ENCODE data around the gene FADS2.

The FADS2 gene

DNA sequence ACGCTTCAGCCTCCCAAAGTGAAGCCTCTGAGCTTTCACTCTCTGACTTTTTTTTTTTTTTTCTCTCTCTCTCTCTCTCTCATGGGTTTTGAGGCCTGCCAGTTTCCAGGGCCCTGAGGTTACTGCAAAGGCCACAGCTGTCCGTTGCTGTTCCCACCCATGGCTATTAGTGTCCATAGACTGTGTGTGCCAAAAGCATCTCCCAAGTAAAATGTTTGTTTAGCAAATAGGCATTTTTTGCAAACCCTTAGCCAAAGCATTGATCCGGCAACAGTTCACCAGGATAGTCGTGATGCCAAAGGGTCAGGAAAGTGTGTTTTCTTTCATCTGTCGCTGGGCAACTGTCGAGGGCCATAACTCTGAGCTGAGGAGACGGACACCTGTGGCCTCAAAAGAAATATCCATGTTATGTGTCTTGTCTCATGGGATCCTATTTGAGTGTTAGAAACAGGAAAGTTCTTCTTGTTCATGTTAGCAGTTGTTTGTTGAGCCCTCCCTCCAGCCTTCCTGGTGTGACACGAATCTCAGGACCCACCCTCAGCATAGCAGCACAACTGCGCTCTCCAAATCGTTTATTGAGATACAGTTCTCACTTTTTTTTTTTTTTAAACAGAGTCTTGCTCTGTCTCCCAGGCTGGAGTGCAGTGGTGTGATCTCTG lies 18.4 kb downstream of the FADS2 start:
- DNase-seq (ENCODE audit: low read depth in 3 of 3) = no peak

- DNase-seq (ENCODE audit: low read depth in 3 of 3) = no peak
Measured at GRCh38 chr11:61847914-61848581, 19.9 kb downstream of the FADS2 start.

GRCh38 chr11:61848631-61849030 lies 20.5 kb downstream of the FADS2 start:
- DNase-seq (ENCODE audit: low read depth in 3 of 3) = no peak

- no peak for DNase-seq (ENCODE audit: low read depth in 3 of 3)
Measured at GRCh38 chr11:61850687-61851086, 22.6 kb downstream of the FADS2 start.

GRCh38 chr11:61851113-61851899 lies 23.2 kb downstream of the FADS2 start:
- DNase-seq (ENCODE audit: low read depth in 3 of 3) = no peak

DNA sequence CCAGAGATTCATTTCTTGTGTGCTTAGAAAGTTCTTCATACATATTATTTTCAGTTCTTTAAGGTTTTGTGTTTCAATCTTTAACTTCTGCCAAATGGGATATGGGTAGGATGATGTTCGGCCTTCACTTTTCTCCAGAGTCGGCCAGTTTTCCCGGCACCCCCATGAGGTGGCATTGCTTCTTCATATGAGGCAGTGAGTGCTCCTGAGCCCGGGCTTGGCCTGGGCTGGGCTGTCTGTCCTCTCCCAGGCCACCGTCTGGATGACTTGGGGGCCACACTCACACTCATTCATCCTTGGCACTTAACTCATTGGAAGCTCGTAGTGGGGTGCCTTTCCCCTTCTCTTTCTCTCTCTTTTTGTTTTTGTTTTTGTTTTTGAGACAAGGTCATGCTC lies 23.8 kb downstream of the FADS2 start:
- DNase-seq (ENCODE audit: low read depth in 3 of 3) = no peak

DNA sequence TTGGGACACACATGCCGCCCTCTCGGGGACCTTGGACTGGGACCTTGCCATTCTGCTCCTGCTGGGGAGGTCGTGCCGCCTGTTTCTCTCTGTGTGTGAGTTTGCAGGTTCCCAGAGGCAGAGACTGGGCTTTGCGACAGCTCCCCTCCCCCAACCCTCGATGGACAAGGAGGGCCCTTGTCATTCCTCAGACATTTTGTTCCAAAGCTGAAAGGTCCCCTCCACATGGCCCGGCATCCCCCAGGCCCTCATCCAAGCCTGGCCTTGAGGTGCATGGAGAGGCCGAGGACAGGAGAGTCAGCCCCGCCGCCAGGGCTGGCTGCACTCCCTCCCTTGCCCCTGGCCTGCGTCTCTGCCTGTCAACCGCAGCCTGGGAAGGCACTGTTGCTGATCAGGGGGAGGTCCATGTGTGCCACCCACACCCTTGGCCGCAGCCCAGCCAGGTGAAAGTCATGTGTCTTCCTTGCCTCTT lies 25.6 kb downstream of the FADS2 start:
- no peak for DNase-seq (ENCODE audit: low read depth in 3 of 3)

- no peak for DNase-seq (ENCODE audit: low read depth in 3 of 3)
Measured at GRCh38 chr11:61854206-61854895, 26.3 kb downstream of the FADS2 start.

DNA sequence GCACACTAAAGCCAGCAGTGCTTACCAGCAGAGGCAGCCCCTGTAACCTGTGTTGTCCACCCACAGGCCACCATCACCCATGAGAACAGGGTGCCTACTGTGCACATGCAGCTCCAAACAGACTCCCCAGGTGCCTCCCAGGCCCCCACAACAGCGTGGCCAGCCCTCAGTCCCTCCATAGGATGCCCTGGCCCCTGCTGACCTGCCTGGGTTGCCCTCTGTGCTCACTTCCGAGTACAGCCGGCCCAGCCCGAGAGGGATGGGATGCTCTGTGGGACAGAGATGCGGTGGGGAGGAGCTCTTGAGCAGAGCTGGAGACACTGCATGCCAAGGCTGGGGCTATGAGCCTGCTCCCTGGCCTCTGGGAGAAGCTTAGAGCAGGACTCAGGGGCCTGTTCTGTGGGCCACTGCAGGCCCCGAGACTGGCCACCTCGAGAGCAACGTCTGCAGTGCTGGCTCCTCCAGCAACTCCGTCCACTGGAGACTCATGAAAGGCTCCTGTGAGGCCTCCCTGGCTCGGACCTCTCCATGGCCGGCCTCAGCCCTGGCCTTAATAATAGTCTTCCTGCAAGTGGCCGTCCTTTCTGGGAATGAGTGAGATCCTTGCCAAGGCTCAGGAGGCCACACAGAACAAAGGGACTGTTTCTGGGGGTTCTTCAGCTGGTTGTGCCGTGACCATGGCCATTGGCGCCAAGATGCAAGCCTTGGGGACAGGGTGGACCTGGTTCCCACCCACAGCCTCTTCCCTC lies 27.0 kb downstream of the FADS2 start:
- DNase-seq (ENCODE audit: low read depth in 3 of 3) = no peak

GRCh38 chr11:61855939-61856680 lies 28.0 kb downstream of the FADS2 start:
- DNase-seq (ENCODE audit: low read depth in 3 of 3) = no peak

- DNase-seq (ENCODE audit: low read depth in 3 of 3) = no peak
Measured at GRCh38 chr11:61860054-61860903, 32.2 kb downstream of the FADS2 start.

- no peak for DNase-seq (ENCODE audit: low read depth in 3 of 3)
Measured at GRCh38 chr11:61861634-61862033, 33.5 kb downstream of the FADS2 start.

DNA sequence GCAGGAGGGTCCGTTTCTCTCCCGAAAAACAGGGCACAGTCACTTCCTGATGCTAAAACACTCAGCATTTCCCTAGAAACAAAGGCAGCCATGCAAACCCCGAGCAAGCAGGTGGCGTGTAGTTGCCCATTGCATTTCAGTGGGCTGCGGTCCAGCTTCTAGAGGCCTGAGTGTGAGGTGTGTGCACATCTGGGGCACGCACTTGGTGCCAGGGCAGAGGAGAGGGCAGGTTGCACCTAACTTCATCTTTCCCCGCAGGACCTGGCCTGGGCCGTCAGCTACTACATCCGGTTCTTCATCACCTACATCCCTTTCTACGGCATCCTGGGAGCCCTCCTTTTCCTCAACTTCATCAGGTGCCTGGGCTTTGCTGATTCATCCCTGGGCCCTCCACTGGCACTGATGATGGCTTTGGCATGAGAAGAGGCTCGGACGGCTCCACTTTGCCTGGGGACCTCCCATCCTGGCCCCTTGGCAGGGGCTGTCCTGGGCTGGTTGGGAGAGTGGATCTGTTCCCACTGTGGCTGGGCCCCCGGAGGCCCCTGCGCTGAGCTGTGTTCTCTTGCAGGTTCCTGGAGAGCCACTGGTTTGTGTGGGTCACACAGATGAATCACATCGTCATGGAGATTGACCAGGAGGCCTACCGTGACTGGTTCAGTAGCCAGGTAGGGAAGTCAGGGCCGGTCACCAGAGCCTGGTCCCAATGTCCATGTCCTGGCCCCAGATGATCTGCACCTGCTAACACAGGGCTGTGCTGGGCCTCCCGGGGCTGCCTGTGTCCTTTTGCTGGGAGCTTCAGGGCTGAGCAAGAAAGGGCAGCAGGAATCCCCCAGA lies 34.8 kb downstream of the FADS2 start:
- DNase-seq (ENCODE audit: low read depth in 3 of 3) = no peak

DNA sequence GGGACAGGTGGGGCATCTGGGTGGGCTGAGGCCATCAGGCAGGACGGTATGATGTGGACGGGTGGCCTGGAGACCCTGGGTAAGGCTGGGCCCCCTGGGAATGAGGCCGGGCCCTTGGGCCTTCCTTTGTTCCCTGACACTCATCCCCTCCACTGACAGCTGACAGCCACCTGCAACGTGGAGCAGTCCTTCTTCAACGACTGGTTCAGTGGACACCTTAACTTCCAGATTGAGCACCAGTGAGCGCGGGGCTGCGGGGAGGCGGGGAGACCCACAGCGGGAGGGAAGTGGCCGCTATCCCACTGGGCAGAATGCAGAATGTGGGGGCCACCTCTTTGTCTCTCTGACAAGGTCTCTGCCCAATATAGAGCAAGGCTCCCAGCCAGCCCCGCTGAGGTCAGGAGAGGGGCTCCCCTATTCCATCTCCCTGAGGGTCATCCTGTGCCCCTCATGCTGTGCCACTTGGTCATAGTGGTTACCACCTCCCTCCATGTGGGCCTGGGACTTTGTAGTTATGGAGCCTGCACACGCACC lies 35.5 kb downstream of the FADS2 start:
- no peak for DNase-seq (ENCODE audit: low read depth in 3 of 3)

GRCh38 chr11:61864814-61865775 lies 37.0 kb downstream of the FADS2 start:
- DNase-seq (ENCODE audit: low read depth in 3 of 3) = no peak

GRCh38 chr11:61866231-61866957 lies 38.3 kb downstream of the FADS2 start:
- no peak for DNase-seq (ENCODE audit: low read depth in 3 of 3)

- no peak for DNase-seq (ENCODE audit: low read depth in 3 of 3)
Measured at GRCh38 chr11:61866958-61867343, 38.9 kb downstream of the FADS2 start.
